ENCODE results near the gene TMEM231. TPM values are rescaled to one million over a fixed set of nuclear protein-coding genes. Genes with fewer than 3 reads are reported as not detected.

TMEM231 gene
- total RNA-seq, 1 donor from 2014 or later: 6.9 TPM

GRCh38 chr16:75535211-75535843 lies 20.7 kb downstream of the TMEM231 start:
- Histone ChIP-seq H3K4me1 (no peaks in the 10 kb centered on the region), H3K36me3 (no peaks in the 10 kb centered on the region), H3K27ac (no peak overlapping the region), H3K9me3 (no peaks in the 10 kb centered on the region), H3K27me3 (no peaks in the 10 kb centered on the region), H3K4me3 (no peak overlapping the region)
- no peak for DNase-seq (ENCODE audit: extremely low spot score in 2 of 2)
- TF ChIP-seq POLR2AphosphoS5 (IDR thresholded peaks at IDR 0.05; ENCODE audit: insufficient read depth in 1 of 2, low read depth in 1 of 2) (no peak), CTCF (IDR thresholded peaks at IDR 0.05) (no peak), POLR2A (IDR thresholded peaks at IDR 0.05) (no peak)
- intact Hi-C loops (cut with DNase I): no loop called here

GRCh38 chr16:75534560-75535205 lies 21.4 kb downstream of the TMEM231 start:
- Histone ChIP-seq H3K27ac (no peak overlapping the region), H3K9me3 (no peaks in the 10 kb centered on the region), H3K27me3 (no peaks in the 10 kb centered on the region), H3K36me3 (no peaks in the 10 kb centered on the region), H3K4me3 (no peak overlapping the region), H3K4me1 (no peaks in the 10 kb centered on the region)
- DNase-seq (ENCODE audit: extremely low spot score in 2 of 2): no peak
- TF ChIP-seq POLR2A (IDR thresholded peaks at IDR 0.05) (no peak), POLR2AphosphoS5 (IDR thresholded peaks at IDR 0.05; ENCODE audit: insufficient read depth in 1 of 2, low read depth in 1 of 2) (no peak), CTCF (IDR thresholded peaks at IDR 0.05) (no peak)
- intact Hi-C loops (cut with DNase I): no loop called here

- DNase-seq (ENCODE audit: extremely low spot score in 2 of 2): no peak
- intact Hi-C loops (cut with DNase I): no loop called here
- H3K27ac ChIP-seq: no peak overlapping the region
Observed at GRCh38 chr16:75532791-75533190, 23.3 kb downstream of the TMEM231 start.

GRCh38 chr16:75532142-75532765 lies 23.8 kb downstream of the TMEM231 start:
- Histone ChIP-seq H3K4me3 (no peak overlapping the region), H3K4me1 (no peaks in the 10 kb centered on the region), H3K27ac (no peak overlapping the region), H3K27me3 (no peaks in the 10 kb centered on the region), H3K36me3 (no peaks in the 10 kb centered on the region), H3K9me3 (no peaks in the 10 kb centered on the region)
- no peak for DNase-seq (ENCODE audit: extremely low spot score in 2 of 2)
- TF ChIP-seq POLR2A (IDR thresholded peaks at IDR 0.05) (no peak), CTCF (IDR thresholded peaks at IDR 0.05) (no peak), POLR2AphosphoS5 (IDR thresholded peaks at IDR 0.05; ENCODE audit: insufficient read depth in 1 of 2, low read depth in 1 of 2) (no peak)
- intact Hi-C loops (cut with DNase I): no loop called here

More at GRCh38 chr16:75532791-75533190, 23.3 kb downstream of the TMEM231 start:
- no peak for TF ChIP-seq POLR2A (IDR thresholded peaks at IDR 0.05)
- TF ChIP-seq CTCF (IDR thresholded peaks at IDR 0.05): no peak
- TF ChIP-seq POLR2AphosphoS5 (IDR thresholded peaks at IDR 0.05; ENCODE audit: insufficient read depth in 1 of 2, low read depth in 1 of 2): no peak
- Histone ChIP-seq H3K4me3 (no peak overlapping the region), H3K4me1 (no peaks in the 10 kb centered on the region), H3K36me3 (no peaks in the 10 kb centered on the region), H3K27me3 (no peaks in the 10 kb centered on the region), H3K9me3 (no peaks in the 10 kb centered on the region)

- intact Hi-C loops (cut with DNase I): no loop called here
- DNase-seq (ENCODE audit: extremely low spot score in 2 of 2): no peak
- Histone ChIP-seq H3K36me3 (no peaks in the 10 kb centered on the region), H3K9me3 (no peaks in the 10 kb centered on the region), H3K4me3 (no peak overlapping the region), H3K4me1 (no peaks in the 10 kb centered on the region), H3K27ac (no peak overlapping the region), H3K27me3 (no peaks in the 10 kb centered on the region)
- TF ChIP-seq CTCF (IDR thresholded peaks at IDR 0.05): no peak
- TF ChIP-seq POLR2A (IDR thresholded peaks at IDR 0.05): no peak
- TF ChIP-seq POLR2AphosphoS5 (IDR thresholded peaks at IDR 0.05; ENCODE audit: insufficient read depth in 1 of 2, low read depth in 1 of 2): no peak
Observed at GRCh38 chr16:75529959-75530358, 26.1 kb downstream of the TMEM231 start.

Measured in vagina (tissue), 2 donors.